Measurements from ENCODE around the gene TNFRSF4. TPM values are rescaled to one million over a fixed set of nuclear protein-coding genes. Genes with fewer than 3 reads are reported as not detected.
A peak's percentile ranks its signal among the peaks of the same experiment; 100 is the strongest.

Gene TNFRSF4
- total and polyA plus RNA-seq, 2 of the 8 experiments (the other 6 are each of a cell fraction or from before 2014, with no cell fraction given) = 0.06 TPM; not detected in 1

GRCh38 chr1:1206966-1207531, 6.9 kb downstream of the TNFRSF4 start:
- H2BK5ac ChIP-seq (ENCODE audit: low read depth, low read length) = no peak overlapping the region
- H2BK120ac ChIP-seq (replicated peaks; ENCODE audit: low read depth, low read length) = no peak overlapping the region
- 98% methylated on average over 14 of the region's 19 CpGs; no CpG with 5 or more reads in 1 of the 2 experiments for WGBS, 2 experiments (ENCODE audit: extremely low coverage in 1 of 2, insufficient coverage in 1 of 2, insufficient read length in 1 of 2, insufficient replicate concordance in 2 of 2, low coverage in 1 of 2, low lambda C conversion rate in 2 of 2, missing lambda C conversion rate in 1 of 2)
- H3K79me2 ChIP-seq (ENCODE audit: control insufficient read depth in 1 of 2, insufficient read depth in 2 of 2, low read length in 2 of 2) = no peaks in the 10 kb centered on the region
- no peak overlapping the region for H2BK12ac ChIP-seq (ENCODE audit: low read depth, low read length)
- no peak overlapping the region for H3K23ac ChIP-seq (ENCODE audit: insufficient read length)
- ChIA-PET POLR2A (ENCODE audit: partially characterized antibody) (interaction anchor here (0.9 kb wide), 1 partner anchor 162 kb away, joined by 4 read pairs; no protein-coding TSS in a partner anchor), CTCF (ENCODE audit: partially characterized antibody) (interaction anchor here (0.8 to 1.9 kb wide), 10 partner anchors 12 to 145 kb away, joined by 3 to 6 read pairs (median 3); no protein-coding TSS in a partner anchor)
- no peak overlapping the region for H3K56ac ChIP-seq (replicated peaks; ENCODE audit: insufficient read length, low read depth, low read length)
- H3K4me1 ChIP-seq (replicated peaks in 1 of 4; ENCODE audit: control insufficient read depth in 3 of 4, insufficient read depth in 4 of 4, low read length in 3 of 4) = peaks cover 0 to 13% (median 5%) of the 10 kb centered on the region in 4 experiments; a peak in 6 of 7 replicates
- peak overlapping the region in 1 of 4 experiments; percentile 58; a peak in 3 of 8 replicates for H3K4me3 ChIP-seq (ENCODE audit: extremely low read depth in 1 of 4, insufficient read depth in 2 of 4, low read depth in 3 of 4, low read length in 4 of 4)
- no peak overlapping the region for H3K14ac ChIP-seq (ENCODE audit: insufficient read length)
- TF ChIP-seq CTCF (IDR thresholded peaks at IDR 0.05; ENCODE audit: control extremely low read depth in 1 of 3, insufficient read depth in 1 of 3, low read depth in 1 of 3, low read length in 3 of 3) = peak in 2 of 3 experiments; percentile 9 to 11; a peak in 2 of 4 replicates
- no peak for TF ChIP-seq POLR2AphosphoS5 (IDR thresholded peaks at IDR 0.05; ENCODE audit: low read depth, low read length)
- TF ChIP-seq NANOG (IDR thresholded peaks at IDR 0.05; ENCODE audit: insufficient read depth, low read depth, low read length, poor library complexity, severe bottlenecking) = no peak
- no peak for TF ChIP-seq GTF2F1 (IDR thresholded peaks at IDR 0.05; ENCODE audit: borderline replicate concordance, low read depth, low read length)
- no peak for TF ChIP-seq CHD2 (IDR thresholded peaks at IDR 0.05; ENCODE audit: low read length)
- no peaks in the 10 kb centered on the region for H3K79me1 ChIP-seq (ENCODE audit: low read depth, low read length)
- H3K4me2 ChIP-seq (ENCODE audit: insufficient read depth in 1 of 2, low read depth in 2 of 2, low read length in 2 of 2) = peak overlapping the region; percentile 67 to 92
- no peak overlapping the region for H2AFZ ChIP-seq (ENCODE audit: low read length)
- no peak overlapping the region for H3K18ac ChIP-seq (ENCODE audit: extremely low read depth, low read length)
- no peaks in the 10 kb centered on the region for H3K9me3 ChIP-seq (ENCODE audit: insufficient read depth in 2 of 2, low read depth in 1 of 2, low read length in 1 of 2)
- no peaks in the 10 kb centered on the region for H3K36me3 ChIP-seq (ENCODE audit: control insufficient read depth in 2 of 4, insufficient read depth in 4 of 4, low read length in 3 of 4)
- no peak overlapping the region for H2BK15ac ChIP-seq (ENCODE audit: low read length)
- DNase-seq (ENCODE audit: low read depth in 1 of 2, low spot score in 2 of 2) (no peak), FAIRE-seq (no peak)
- H2AK5ac ChIP-seq (ENCODE audit: low read depth, low read length) = no peak overlapping the region
- no peak overlapping the region for H3K4ac ChIP-seq (replicated peaks; ENCODE audit: insufficient read length, low read depth, low read length)
- H4K5ac ChIP-seq (ENCODE audit: insufficient read length, low read depth, low read length) = no peak overlapping the region
- no peak overlapping the region for H3K27ac ChIP-seq (ENCODE audit: low read depth, low read length)
- no peak overlapping the region for H3K9ac ChIP-seq (replicated peaks in 1 of 4; ENCODE audit: extremely low read depth in 1 of 4, low read depth in 3 of 4, low read length in 3 of 4)
- no peak overlapping the region; the same call in 1 of the 2 replicates for H4K8ac ChIP-seq (ENCODE audit: extremely low read depth, insufficient read depth, low read length)
- peaks cover 0 to 19% (median 15%) of the 10 kb centered on the region in 4 experiments; a peak in 6 of 7 replicates for H3K27me3 ChIP-seq (replicated peaks in 1 of 4; ENCODE audit: control insufficient read depth in 3 of 4, extremely low read depth in 1 of 4, insufficient read depth in 3 of 4, low read length in 3 of 4)
- no peak overlapping the region for H2BK20ac ChIP-seq (ENCODE audit: low read length)
- H4K91ac ChIP-seq (replicated peaks; ENCODE audit: insufficient read length, low read length) = no peak overlapping the region
- no peaks in the 10 kb centered on the region for H4K20me1 ChIP-seq (replicated peaks in 1 of 2; ENCODE audit: control insufficient read depth in 1 of 2, insufficient read depth in 2 of 2, low read length in 2 of 2)
- H3K23me2 ChIP-seq (ENCODE audit: low read depth, low read length) = peaks cover 8% of the 10 kb centered on the region; the same call in 1 of the 2 replicates
